ENCODE data around the gene PPP4R1.

The PPP4R1 gene

DNA sequence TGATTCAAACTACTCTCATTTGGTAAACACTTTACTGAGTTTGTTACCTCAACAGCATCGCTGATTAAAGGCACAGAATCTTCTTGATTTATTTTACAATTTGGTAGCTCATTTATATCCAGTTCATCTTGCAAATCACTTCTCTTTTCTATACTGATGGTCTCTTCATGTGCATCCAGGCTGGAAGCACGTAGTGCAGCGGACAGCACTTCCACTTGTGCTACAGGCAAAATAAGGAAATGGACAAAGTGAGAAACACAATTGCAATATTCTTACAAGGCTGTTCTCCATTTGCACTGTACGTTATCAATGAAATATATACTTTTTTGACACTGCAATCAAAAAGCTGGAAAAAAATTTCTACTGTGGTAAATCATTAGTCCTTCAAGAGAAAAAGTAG lies 51.0 kb downstream of the PPP4R1 start:
- H3K9me3 ChIP-seq (ENCODE audit: insufficient read depth, low read depth, low read length) = no peaks in the 10 kb centered on the region
- no peaks in the 10 kb centered on the region for H3K27me3 ChIP-seq (ENCODE audit: insufficient read depth, low read length, poor library complexity, severe bottlenecking)
- H3K4me3 ChIP-seq (ENCODE audit: low read length, poor library complexity, severe bottlenecking) = no peak overlapping the region
- no peak overlapping the region for H2AFZ ChIP-seq (ENCODE audit: low read length)
- no peak overlapping the region for H3K4me2 ChIP-seq (ENCODE audit: low read depth, low read length, poor library complexity, severe bottlenecking)
- H3K36me3 ChIP-seq (ENCODE audit: insufficient read depth, low read length) = peaks cover 55% of the 10 kb centered on the region; the same call in 1 of the 2 replicates
- H3F3A ChIP-seq (ENCODE audit: low read depth) = no peaks in the 10 kb centered on the region
- no peaks in the 10 kb centered on the region for H3K4me1 ChIP-seq (ENCODE audit: insufficient read depth, low read length, poor library complexity, severe bottlenecking)
- H3K9me2 ChIP-seq (replicated peaks; ENCODE audit: low read depth, low read length) = no peaks in the 10 kb centered on the region
- TF ChIP-seq, protein P1, sequence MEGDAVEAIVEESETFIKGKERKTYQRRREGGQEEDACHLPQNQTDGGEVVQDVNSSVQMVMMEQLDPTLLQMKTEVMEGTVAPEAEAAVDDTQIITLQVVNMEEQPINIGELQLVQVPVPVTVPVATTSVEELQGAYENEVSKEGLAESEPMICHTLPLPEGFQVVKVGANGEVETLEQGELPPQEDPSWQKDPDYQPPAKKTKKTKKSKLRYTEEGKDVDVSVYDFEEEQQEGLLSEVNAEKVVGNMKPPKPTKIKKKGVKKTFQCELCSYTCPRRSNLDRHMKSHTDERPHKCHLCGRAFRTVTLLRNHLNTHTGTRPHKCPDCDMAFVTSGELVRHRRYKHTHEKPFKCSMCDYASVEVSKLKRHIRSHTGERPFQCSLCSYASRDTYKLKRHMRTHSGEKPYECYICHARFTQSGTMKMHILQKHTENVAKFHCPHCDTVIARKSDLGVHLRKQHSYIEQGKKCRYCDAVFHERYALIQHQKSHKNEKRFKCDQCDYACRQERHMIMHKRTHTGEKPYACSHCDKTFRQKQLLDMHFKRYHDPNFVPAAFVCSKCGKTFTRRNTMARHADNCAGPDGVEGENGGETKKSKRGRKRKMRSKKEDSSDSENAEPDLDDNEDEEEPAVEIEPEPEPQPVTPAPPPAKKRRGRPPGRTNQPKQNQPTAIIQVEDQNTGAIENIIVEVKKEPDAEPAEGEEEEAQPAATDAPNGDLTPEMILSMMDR (conservative IDR thresholded peaks at IDR 0.05; ENCODE audit: low read length) = no peak
- TF ChIP-seq EZH2phosphoT487 (IDR thresholded peaks at IDR 0.05; ENCODE audit: borderline replicate concordance) = no peak
- no peaks in the 10 kb centered on the region for H3K79me2 ChIP-seq (ENCODE audit: insufficient read depth, low read length)
- H3K9ac ChIP-seq (ENCODE audit: low read depth, low read length, poor library complexity, severe bottlenecking) = no peak overlapping the region
- H4K20me1 ChIP-seq (ENCODE audit: insufficient read depth, low read length, poor library complexity, severe bottlenecking) = no peaks in the 10 kb centered on the region

DNA sequence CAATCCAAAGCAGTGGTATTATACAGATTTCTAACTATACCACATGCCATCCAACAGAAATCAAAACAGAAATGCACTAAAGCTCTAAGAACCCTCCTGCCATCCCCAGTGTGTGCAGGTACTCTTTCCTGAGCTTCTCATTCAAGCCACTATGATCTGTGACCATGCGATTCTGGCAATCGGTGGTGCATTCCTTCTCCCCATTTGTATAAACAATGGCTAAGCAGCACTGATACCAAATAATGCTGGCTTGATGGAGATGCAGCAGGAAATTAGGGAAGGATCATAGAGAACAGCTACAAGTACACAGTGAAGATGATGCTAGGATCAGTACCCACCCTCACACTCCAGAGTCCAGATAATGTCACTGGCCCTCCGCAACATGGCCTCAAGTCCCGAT lies 51.8 kb downstream of the PPP4R1 start:
- no peaks in the 10 kb centered on the region for H3K9me2 ChIP-seq (replicated peaks; ENCODE audit: low read depth, low read length)
- no peak overlapping the region for H3K4me2 ChIP-seq (ENCODE audit: low read depth, low read length, poor library complexity, severe bottlenecking)
- H3K27me3 ChIP-seq (ENCODE audit: insufficient read depth, low read length, poor library complexity, severe bottlenecking) = no peaks in the 10 kb centered on the region
- H2AFZ ChIP-seq (ENCODE audit: low read length) = no peak overlapping the region
- peaks cover 52% of the 10 kb centered on the region; the same call in 1 of the 2 replicates for H3K36me3 ChIP-seq (ENCODE audit: insufficient read depth, low read length)
- H4K20me1 ChIP-seq (ENCODE audit: insufficient read depth, low read length, poor library complexity, severe bottlenecking) = no peaks in the 10 kb centered on the region
- H3F3A ChIP-seq (ENCODE audit: low read depth) = no peaks in the 10 kb centered on the region
- TF ChIP-seq EZH2phosphoT487 (IDR thresholded peaks at IDR 0.05; ENCODE audit: borderline replicate concordance) = no peak
- TF ChIP-seq, protein P1 (conservative IDR thresholded peaks at IDR 0.05; ENCODE audit: low read length) = no peak
- no peaks in the 10 kb centered on the region for H3K4me1 ChIP-seq (ENCODE audit: insufficient read depth, low read length, poor library complexity, severe bottlenecking)
- H3K79me2 ChIP-seq (ENCODE audit: insufficient read depth, low read length) = no peaks in the 10 kb centered on the region
- H3K9ac ChIP-seq (ENCODE audit: low read depth, low read length, poor library complexity, severe bottlenecking) = no peak overlapping the region
- no peaks in the 10 kb centered on the region for H3K9me3 ChIP-seq (ENCODE audit: insufficient read depth, low read depth, low read length)
- H3K4me3 ChIP-seq (ENCODE audit: low read length, poor library complexity, severe bottlenecking) = no peak overlapping the region

DNA sequence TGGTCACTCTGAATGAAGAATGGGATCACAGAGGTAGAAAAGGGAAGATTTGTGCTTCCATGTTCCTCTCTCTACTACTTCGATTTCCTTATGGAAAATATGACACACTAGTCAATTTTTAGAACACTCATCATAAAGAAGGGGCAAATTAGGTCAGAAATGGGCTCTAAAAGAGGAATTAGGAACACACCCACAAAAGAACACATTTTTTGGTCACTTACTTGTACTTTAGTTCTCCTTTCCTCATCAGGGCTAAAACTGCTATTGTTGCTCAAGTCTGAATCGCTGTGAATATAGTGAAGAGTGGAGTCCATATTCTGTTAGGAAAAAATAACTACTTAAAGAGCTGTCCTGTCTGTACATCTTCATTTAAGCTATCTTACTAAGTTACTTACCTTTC lies 52.6 kb downstream of the PPP4R1 start:
- H3K9me2 ChIP-seq (replicated peaks; ENCODE audit: low read depth, low read length) = no peaks in the 10 kb centered on the region
- no peaks in the 10 kb centered on the region for H4K20me1 ChIP-seq (ENCODE audit: insufficient read depth, low read length, poor library complexity, severe bottlenecking)
- no peak overlapping the region for H3K9ac ChIP-seq (ENCODE audit: low read depth, low read length, poor library complexity, severe bottlenecking)
- no peak for TF ChIP-seq EZH2phosphoT487 (IDR thresholded peaks at IDR 0.05; ENCODE audit: borderline replicate concordance)
- TF ChIP-seq, protein P1 (conservative IDR thresholded peaks at IDR 0.05; ENCODE audit: low read length) = no peak
- H2AFZ ChIP-seq (ENCODE audit: low read length) = no peak overlapping the region
- H3K4me1 ChIP-seq (ENCODE audit: insufficient read depth, low read length, poor library complexity, severe bottlenecking) = no peaks in the 10 kb centered on the region
- H3K4me2 ChIP-seq (ENCODE audit: low read depth, low read length, poor library complexity, severe bottlenecking) = no peak overlapping the region
- H3F3A ChIP-seq (ENCODE audit: low read depth) = no peaks in the 10 kb centered on the region
- H3K36me3 ChIP-seq (ENCODE audit: insufficient read depth, low read length) = peaks cover 51% of the 10 kb centered on the region; the same call in 1 of the 2 replicates
- no peaks in the 10 kb centered on the region for H3K27me3 ChIP-seq (ENCODE audit: insufficient read depth, low read length, poor library complexity, severe bottlenecking)
- H3K4me3 ChIP-seq (ENCODE audit: low read length, poor library complexity, severe bottlenecking) = no peak overlapping the region
- H3K9me3 ChIP-seq (ENCODE audit: insufficient read depth, low read depth, low read length) = no peaks in the 10 kb centered on the region
- H3K79me2 ChIP-seq (ENCODE audit: insufficient read depth, low read length) = no peaks in the 10 kb centered on the region

Data from Loucy (cell line).